Tibial nerve (tissue), 4 donors: ENCODE results near the gene SPTB. TPM values are rescaled to one million over a fixed set of nuclear protein-coding genes. Genes with fewer than 3 reads are reported as not detected.

Experiments used
- DNase-seq, 2 donors: peaks; one replicate each; pipeline ENCODE4 v3.0.0-alpha.2; 2019; ENCODE audit warnings: low spot score in 2 of 2
- H3K27ac ChIP-seq, 4 donors: fragments of 200-600 bp; sonication (generic) in 3 of 4; one replicate each; pipeline ENCODE4 v1.5.1; 2017 to 2019; ENCODE audit warnings: mild to moderate bottlenecking in 1 of 4
- H3K27me3 ChIP-seq, 2 donors: fragments of 200-600 bp; sonication (generic) in 1 of 2; one replicate each; pipeline versions ENCODE4 v1.5.1 to v1.6.0; 2017 to 2019
- H3K36me3 ChIP-seq, 3 donors: fragments of 200-600 bp; sonication (generic); one replicate each; pipeline ENCODE4 v1.5.1; 2018 to 2019
- H3K4me1 ChIP-seq, 4 donors: fragments of 200-600 bp; sonication (generic) in 3 of 4; one replicate each; pipeline ENCODE4 v1.5.1; 2017 to 2019
- H3K4me3 ChIP-seq, 4 donors: fragments of 200-600 bp; sonication (generic) in 3 of 4; one replicate each; pipeline ENCODE4 v1.5.1; 2017 to 2019; ENCODE audit warnings: mild to moderate bottlenecking in 1 of 4, moderate library complexity in 1 of 4
- H3K9me3 ChIP-seq, 4 donors: fragments of 200-600 bp; sonication (generic) in 3 of 4; one replicate each; pipeline ENCODE4 v1.5.1; 2017 to 2019
- EP300 ChIP-seq, 2 donors: sonication (generic); formaldehyde crosslinking; IDR thresholded peaks; one replicate each; pipeline ENCODE4 v1.6.1; 2017; ENCODE audit warnings: antibody characterized with exemption in 2 of 2, mild to moderate bottlenecking in 1 of 2
- POLR2A ChIP-seq, 2 donors: fragments of 450-650 bp; IDR thresholded peaks; one replicate each; pipeline ENCODE4 v1.6.1; 2017; ENCODE audit warnings: antibody characterized with exemption in 2 of 2, mild to moderate bottlenecking in 2 of 2, moderate library complexity in 2 of 2
- WGBS, 2 donors: methylation state at CpG; one replicate each; pipeline ENCODE4 v1.1.5; 2018; 5-methylcytosine and 5-hydroxymethylcytosine counted together
- total RNA-seq, 4 donors: library from RNA; depleted of rRNA; stranded (reverse); fragments of >200 nt; gene quantifications; one replicate each; pipeline ENCODE4 v1.1.0, GENCODE V29; 2016
- TF ChIP-seq, protein P1 (sequence below), 5 experiments: fragments of 200-600 bp in 3 of 5; fragments of 450-650 bp in 2 of 5; sonication (generic) in 3 of 5; IDR thresholded peaks; one replicate each; pipeline ENCODE4 v1.5.1; 2016 to 2019; ENCODE audit warnings: antibody characterized with exemption in 5 of 5, mild to moderate bottlenecking in 3 of 5, moderate library complexity in 2 of 5

SPTB gene
- total RNA-seq, 4 donors from 2014 or later: 4.5 to 12.6 (median 9.2) TPM

DNA sequence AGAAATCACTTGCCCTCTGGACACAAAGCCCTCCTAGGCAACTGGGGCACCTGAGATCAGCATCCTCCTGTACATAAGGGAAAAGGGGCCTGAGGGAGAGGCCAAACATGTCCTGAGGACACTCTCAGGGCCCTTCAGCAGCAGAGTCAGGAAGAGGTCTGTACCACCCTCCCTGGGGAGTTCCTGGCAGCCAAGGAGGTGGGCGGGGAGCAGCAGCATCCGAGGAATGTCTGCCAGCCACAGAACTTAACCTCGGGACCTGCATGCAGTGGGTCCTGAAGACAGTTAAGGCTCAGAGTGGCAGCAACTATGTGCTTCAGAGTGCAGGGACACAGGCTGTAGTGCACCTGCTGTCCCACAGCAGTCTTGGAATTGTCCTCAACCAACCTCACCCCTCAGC lies 62.1 kb downstream of the SPTB start:
- TF ChIP-seq, protein P1, sequence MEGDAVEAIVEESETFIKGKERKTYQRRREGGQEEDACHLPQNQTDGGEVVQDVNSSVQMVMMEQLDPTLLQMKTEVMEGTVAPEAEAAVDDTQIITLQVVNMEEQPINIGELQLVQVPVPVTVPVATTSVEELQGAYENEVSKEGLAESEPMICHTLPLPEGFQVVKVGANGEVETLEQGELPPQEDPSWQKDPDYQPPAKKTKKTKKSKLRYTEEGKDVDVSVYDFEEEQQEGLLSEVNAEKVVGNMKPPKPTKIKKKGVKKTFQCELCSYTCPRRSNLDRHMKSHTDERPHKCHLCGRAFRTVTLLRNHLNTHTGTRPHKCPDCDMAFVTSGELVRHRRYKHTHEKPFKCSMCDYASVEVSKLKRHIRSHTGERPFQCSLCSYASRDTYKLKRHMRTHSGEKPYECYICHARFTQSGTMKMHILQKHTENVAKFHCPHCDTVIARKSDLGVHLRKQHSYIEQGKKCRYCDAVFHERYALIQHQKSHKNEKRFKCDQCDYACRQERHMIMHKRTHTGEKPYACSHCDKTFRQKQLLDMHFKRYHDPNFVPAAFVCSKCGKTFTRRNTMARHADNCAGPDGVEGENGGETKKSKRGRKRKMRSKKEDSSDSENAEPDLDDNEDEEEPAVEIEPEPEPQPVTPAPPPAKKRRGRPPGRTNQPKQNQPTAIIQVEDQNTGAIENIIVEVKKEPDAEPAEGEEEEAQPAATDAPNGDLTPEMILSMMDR (IDR thresholded peaks at IDR 0.05): no peak
- no peak for TF ChIP-seq POLR2A (IDR thresholded peaks at IDR 0.05)
- Histone ChIP-seq H3K27ac (no peak overlapping the region), H3K4me3 (no peak overlapping the region), H3K27me3 (no peaks in the 10 kb centered on the region), H3K9me3 (no peaks in the 10 kb centered on the region), H3K4me1 (peaks cover 0 to 2% (median 0%) of the 10 kb centered on the region in 4 donors), H3K36me3 (no peaks in the 10 kb centered on the region)
- 36 to 60% methylated on average over 1 to 3 of the region's 3 CpGs for WGBS, 2 donors
- no peak for DNase-seq

DNA sequence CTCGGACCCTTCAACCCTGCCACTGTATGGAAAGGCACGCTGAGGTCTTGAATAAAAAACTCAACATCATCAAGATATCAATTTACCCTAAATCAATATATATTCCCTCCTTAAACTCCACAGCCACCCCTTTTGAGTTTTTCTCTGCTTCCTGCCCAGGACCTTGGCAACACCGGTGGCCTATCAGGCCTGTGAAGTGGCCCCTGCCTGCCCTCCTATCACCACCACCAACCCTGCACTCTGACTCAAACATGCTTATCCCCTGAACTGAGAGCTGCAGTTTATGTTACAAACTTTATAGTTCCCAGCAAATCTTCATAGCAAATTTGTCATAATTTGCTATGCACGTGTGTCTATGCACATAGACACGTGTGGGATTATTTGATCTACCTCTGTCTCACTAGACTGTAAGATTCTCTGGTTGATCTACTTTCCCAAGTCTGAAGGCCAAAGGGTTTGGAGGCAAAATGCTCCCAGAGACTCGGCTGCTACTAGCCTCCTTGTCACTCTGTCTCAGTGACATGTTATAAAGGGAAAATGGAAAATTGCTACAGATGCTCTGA lies 63.4 kb downstream of the SPTB start:
- Histone ChIP-seq H3K4me1 (peaks cover 0 to 9% (median 0%) of the 10 kb centered on the region in 4 donors), H3K4me3 (no peak overlapping the region), H3K9me3 (no peaks in the 10 kb centered on the region), H3K27me3 (no peaks in the 10 kb centered on the region), H3K36me3 (no peaks in the 10 kb centered on the region), H3K27ac (no peak overlapping the region)
- TF ChIP-seq POLR2A (IDR thresholded peaks at IDR 0.05) (no peak), EP300 (IDR thresholded peaks at IDR 0.05) (no peak)
- TF ChIP-seq, protein P1 (IDR thresholded peaks at IDR 0.05): no peak
- 83% methylated on average over 6 of the region's 6 CpGs for WGBS, 2 donors
- DNase-seq: no peak

- no peaks in the 10 kb centered on the region for H3K27me3 ChIP-seq
- TF ChIP-seq POLR2A (IDR thresholded peaks at IDR 0.05): no peak
- TF ChIP-seq, protein P1 (IDR thresholded peaks at IDR 0.05): no peak
- TF ChIP-seq EP300 (IDR thresholded peaks at IDR 0.05): no peak
- no peak overlapping the region for H3K27ac ChIP-seq
- no peak for DNase-seq
- 88 to 91% methylated on average over 7 of the region's 7 CpGs for WGBS, 2 donors
- no peaks in the 10 kb centered on the region for H3K9me3 ChIP-seq
- H3K4me3 ChIP-seq: no peak overlapping the region
- H3K4me1 ChIP-seq: peaks cover 0 to 9% (median 0%) of the 10 kb centered on the region in 4 donors
- H3K36me3 ChIP-seq: no peaks in the 10 kb centered on the region
Measured at GRCh38 chr14:64815257-64815656, 64.5 kb downstream of the SPTB start.

DNA sequence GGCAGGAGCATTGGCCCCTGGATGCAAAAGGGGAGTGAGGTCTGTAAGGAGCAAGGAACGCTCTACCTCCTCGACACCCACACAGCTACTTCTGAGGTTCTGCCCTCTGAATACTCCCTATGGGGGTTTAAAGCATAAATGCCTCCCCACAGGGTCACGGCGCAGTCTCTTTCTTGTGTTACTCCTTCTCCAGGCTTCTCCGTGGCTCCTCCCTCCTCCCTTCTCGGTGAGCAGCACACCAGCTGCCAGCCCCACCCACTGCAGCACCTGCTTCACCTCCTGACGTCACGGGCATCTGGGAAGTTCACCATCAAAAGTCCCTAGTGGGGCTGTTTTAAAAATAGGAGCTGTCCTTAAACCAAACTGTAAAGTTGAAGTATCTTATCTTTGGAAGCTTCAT lies 67.3 kb downstream of the SPTB start:
- no peak for DNase-seq
- 35 to 47% methylated on average over 8 of the region's 8 CpGs for WGBS, 2 donors
- no peaks in the 10 kb centered on the region for H3K36me3 ChIP-seq
- no peaks in the 10 kb centered on the region for H3K9me3 ChIP-seq
- H3K27ac ChIP-seq: no peak overlapping the region
- no peak overlapping the region for H3K4me3 ChIP-seq
- H3K4me1 ChIP-seq: peaks cover 0 to 9% (median 0%) of the 10 kb centered on the region in 4 donors
- TF ChIP-seq EP300 (IDR thresholded peaks at IDR 0.05) (no peak), POLR2A (IDR thresholded peaks at IDR 0.05) (no peak)
- TF ChIP-seq, protein P1 (IDR thresholded peaks at IDR 0.05): no peak
- H3K27me3 ChIP-seq: no peaks in the 10 kb centered on the region

GRCh38 chr14:64811676-64812075 lies 68.0 kb downstream of the SPTB start:
- H3K27me3 ChIP-seq: no peaks in the 10 kb centered on the region
- no peak for DNase-seq
- no peak overlapping the region for H3K4me3 ChIP-seq
- TF ChIP-seq POLR2A (IDR thresholded peaks at IDR 0.05) (no peak), EP300 (IDR thresholded peaks at IDR 0.05) (no peak)
- TF ChIP-seq, protein P1 (IDR thresholded peaks at IDR 0.05): no peak
- H3K36me3 ChIP-seq: no peaks in the 10 kb centered on the region
- no peak overlapping the region for H3K27ac ChIP-seq
- WGBS, 2 donors: 23 to 29% methylated on average over 1 of the region's 1 CpG
- peaks cover 0 to 9% (median 0%) of the 10 kb centered on the region in 4 donors for H3K4me1 ChIP-seq
- no peaks in the 10 kb centered on the region for H3K9me3 ChIP-seq
